GM21423 (cell line): Measurements from ENCODE around the gene PTPRM.

ENCODE experiments used
- ATAC-seq: cut with Tn5 transposase; IDR thresholded peaks from one replicate; pipeline ENCODE4 v1.9.1; 2021; ENCODE audit warnings: mild to moderate bottlenecking, moderate library complexity; ENCODE audit not compliant: unreplicated experiment

Gene PTPRM

GRCh38 chr18:8140841-8141501 lies 573.9 kb downstream of the PTPRM start:
- ATAC-seq, result no peak

DNA sequence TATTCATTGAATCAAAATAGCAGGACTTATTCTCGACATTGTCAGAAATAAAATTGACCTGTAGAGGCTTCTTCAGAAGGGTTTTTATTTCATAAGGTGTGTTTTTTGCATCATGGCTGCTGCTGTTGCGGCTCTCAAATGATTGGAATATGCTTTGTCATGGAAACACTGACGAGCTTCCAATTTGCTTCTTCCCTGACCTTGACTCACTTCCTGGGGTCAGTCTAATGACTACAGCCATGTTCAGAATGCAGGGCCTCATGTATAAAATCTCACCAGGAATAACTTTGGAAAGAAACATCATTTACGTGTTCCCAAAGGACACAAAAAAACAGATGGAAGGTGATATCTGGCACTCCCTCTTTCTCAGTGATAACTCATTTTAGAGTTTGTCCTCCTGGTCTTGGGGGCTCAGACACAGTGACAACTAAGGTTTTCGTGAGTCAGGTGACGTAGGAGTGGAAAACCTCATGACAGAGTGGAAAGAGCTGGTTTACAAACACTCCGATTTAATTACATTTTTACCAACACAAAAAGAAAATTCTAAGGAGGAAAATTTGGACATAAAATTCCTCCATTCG lies 575.1 kb downstream of the PTPRM start:
- no peak for ATAC-seq

DNA sequence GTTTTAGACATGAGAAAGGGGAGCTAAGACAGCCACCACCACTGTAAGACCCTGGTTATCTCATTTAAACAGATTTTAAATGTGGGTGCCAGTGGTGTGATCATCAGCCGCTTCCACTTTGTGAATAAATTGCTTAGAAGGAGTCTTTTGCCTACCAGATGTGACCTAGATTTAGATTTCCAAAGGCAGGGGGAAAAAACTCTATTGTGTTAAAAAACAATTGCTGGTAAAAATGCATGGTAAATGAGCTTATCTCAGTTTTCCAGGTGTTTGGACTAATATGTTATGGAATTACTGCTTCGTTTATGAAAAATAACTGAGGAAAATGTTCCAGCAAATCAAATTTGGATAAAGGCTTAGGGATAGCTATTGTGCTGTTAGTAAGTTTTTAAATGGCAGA lies 575.8 kb downstream of the PTPRM start:
- ATAC-seq, result no peak

GRCh38 chr18:8151181-8151580 lies 584.1 kb downstream of the PTPRM start:
- ATAC-seq, result no peak

GRCh38 chr18:8153887-8154583 lies 586.9 kb downstream of the PTPRM start:
- ATAC-seq, result no peak

DNA sequence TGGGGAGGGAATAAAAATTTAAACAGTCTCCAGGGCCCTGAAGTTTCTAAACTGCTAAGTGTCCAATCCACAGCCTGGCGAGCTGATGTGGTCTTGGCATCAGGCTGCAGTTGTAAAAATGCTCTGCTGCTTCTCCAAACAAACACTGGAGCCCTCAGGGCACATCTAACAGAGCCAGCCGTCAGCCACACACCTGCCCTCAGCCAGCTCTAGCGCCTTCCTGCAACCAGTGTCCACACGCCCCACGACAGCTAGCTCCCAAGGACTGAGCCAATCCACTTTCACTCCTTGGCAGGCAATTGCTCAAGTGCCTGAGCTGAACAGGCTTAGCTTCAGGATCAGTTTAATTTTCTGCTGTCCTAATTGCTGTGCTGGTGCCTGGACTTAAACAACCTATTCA lies 595.7 kb downstream of the PTPRM start:
- ATAC-seq, result no peak

- no peak for ATAC-seq
Observed at GRCh38 chr18:8163286-8163959, 596.3 kb downstream of the PTPRM start.

DNA sequence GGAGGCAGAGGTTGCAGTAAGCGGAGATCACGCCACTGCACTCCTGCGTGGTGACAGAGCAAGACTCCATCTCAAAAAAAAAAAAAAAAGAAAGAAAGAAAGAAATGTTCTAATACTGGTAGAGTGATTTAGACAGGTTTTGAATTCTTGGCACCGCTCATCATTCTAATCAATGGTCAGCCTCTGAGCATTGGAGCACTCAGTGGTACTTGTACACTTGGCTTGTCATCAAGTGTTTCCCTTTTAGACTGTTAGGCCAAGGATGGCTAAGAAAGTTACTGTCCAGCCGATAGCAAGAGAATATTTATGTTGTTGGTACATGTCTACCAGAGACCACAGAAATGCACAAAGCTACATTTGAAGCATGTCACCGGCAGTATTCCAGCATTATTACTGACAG lies 598.0 kb downstream of the PTPRM start:
- no peak for ATAC-seq

- ATAC-seq, result no peak
Observed at GRCh38 chr18:8167026-8167425, 599.9 kb downstream of the PTPRM start.

- ATAC-seq, result no peak
Observed at GRCh38 chr18:8167673-8168072, 600.6 kb downstream of the PTPRM start.

DNA sequence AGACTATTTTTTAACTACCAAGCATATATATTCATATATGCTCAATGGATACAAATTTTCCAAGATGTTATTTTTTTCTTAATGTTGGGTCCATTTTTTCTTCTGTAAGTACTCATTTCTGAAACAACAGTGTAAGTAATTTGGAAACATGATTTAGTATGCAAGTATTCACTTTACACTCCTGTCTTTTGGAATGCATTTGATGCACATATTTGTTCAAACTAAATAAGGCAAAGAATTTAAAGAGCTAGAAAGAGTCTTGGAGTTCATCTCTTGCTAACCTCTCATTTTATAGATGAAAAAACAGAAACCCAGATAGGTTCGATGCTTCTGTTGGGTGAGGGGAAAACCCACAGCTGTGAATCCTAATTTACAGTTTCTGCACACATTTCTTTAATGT lies 602.6 kb downstream of the PTPRM start:
- ATAC-seq, result no peak

- no peak for ATAC-seq
Observed at GRCh38 chr18:8174771-8175170, 607.7 kb downstream of the PTPRM start.

GRCh38 chr18:8175501-8176061 lies 608.5 kb downstream of the PTPRM start:
- ATAC-seq, result no peak

GRCh38 chr18:8176109-8176508 lies 609.0 kb downstream of the PTPRM start:
- ATAC-seq, result no peak

- ATAC-seq, result no peak
Observed at GRCh38 chr18:8176554-8176953, 609.4 kb downstream of the PTPRM start.

GRCh38 chr18:8177330-8178016 lies 610.4 kb downstream of the PTPRM start:
- no peak for ATAC-seq

DNA sequence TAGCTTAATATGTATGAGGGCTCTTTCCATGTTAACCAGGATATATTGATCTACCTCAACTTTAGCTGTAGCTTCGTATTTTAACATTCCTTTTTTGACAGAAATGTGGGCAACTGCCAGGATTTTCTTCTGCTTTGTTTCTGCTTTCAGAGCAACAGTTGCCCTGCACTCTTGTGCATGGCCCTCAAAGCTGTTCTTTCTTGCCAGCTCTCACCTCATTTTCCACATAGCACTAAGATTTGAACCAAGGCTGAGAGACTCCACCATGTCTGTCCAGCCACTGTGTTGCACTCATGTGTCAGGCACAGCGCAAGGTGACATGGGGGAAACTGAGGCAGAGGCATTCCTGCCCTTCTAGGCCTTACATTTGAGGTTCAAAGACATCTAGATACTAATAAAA lies 619.3 kb downstream of the PTPRM start:
- ATAC-seq, result no peak

- no peak for ATAC-seq
Observed at GRCh38 chr18:8188184-8188583, 621.1 kb downstream of the PTPRM start.

GRCh38 chr18:8190980-8191379 lies 623.9 kb downstream of the PTPRM start:
- ATAC-seq, result no peak

DNA sequence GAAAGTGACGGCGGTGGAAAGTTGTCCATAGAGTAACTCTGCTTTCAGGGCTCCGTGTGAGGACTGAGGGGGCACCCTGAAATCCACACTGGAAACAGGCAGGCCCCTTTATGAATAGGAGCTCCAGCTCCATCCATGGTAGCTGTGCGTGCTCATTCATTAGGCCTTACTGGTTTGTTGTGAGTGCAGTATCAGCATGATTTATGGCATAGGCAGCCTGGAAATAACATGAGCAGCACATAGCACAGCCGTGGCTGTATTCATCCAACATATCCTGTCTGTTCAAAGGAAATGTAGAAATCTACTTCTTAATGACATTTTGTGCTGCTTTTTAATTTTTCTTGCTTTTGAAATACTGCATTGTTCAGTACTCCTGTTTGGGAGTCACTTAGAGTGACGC lies 627.3 kb downstream of the PTPRM start:
- no peak for ATAC-seq

- no peak for ATAC-seq
Observed at GRCh38 chr18:8196238-8196637, 629.1 kb downstream of the PTPRM start.
